GM10266 (cell line): Measurements from ENCODE around the gene TAB2.

Source experiments
- DNase-seq: peaks from one replicate; pipeline ENCODE4 v3.0.0; 2012; ENCODE audit errors: extremely low spot score
- CTCF ChIP-seq: IDR thresholded peaks from 2 replicates; pipeline ENCODE4 v1.5.1; 2012; ENCODE audit warnings: mild to moderate bottlenecking, low read depth; ENCODE audit not compliant: control insufficient read depth, insufficient read depth; ENCODE audit errors: missing control alignments

TAB2 gene

GRCh38 chr6:149289966-149290365 lies 27.5 kb upstream of the TAB2 start:
- DNase-seq = no peak
- TF ChIP-seq CTCF = no peak

GRCh38 chr6:149293244-149293643 lies 24.3 kb upstream of the TAB2 start:
- no peak for DNase-seq
- TF ChIP-seq CTCF = no peak

GRCh38 chr6:149300563-149300962 lies 16.9 kb upstream of the TAB2 start:
- no peak for DNase-seq
- no peak for TF ChIP-seq CTCF

GRCh38 chr6:149302723-149303122 lies 14.8 kb upstream of the TAB2 start:
- no peak for DNase-seq

GRCh38 chr6:149303468-149303867 lies 14.0 kb upstream of the TAB2 start:
- no peak for DNase-seq
- no peak for TF ChIP-seq CTCF

More at GRCh38 chr6:149302723-149303122, 14.8 kb upstream of the TAB2 start:
- no peak for TF ChIP-seq CTCF

- DNase-seq = no peak
- no peak for TF ChIP-seq CTCF
Observed at GRCh38 chr6:149305372-149305771, 12.1 kb upstream of the TAB2 start.

GRCh38 chr6:149306967-149307366 lies 10.5 kb upstream of the TAB2 start:
- DNase-seq = no peak
- TF ChIP-seq CTCF = no peak

GRCh38 chr6:149311293-149311692 lies 6.2 kb upstream of the TAB2 start:
- DNase-seq = no peak
- no peak for TF ChIP-seq CTCF
